GM19438 (cell line): Measurements from ENCODE around the gene CCDC88C.
"Not testable (repeated sequence)": the region's sequence is repeated elsewhere in the genome, so short reads cannot be mapped to it uniquely, and the experiment has no call there.

Experiments
- ATAC-seq: cut with Tn5 transposase; IDR thresholded peaks from one replicate; pipeline ENCODE4 v1.9.1; 2021; ENCODE audit warnings: low read depth; ENCODE audit not compliant: unreplicated experiment

CCDC88C gene

GRCh38 chr14:91277546-91278382 lies 139.9 kb downstream of the CCDC88C start:
- no peak for ATAC-seq

- no peak for ATAC-seq
Measured at GRCh38 chr14:91274796-91275195, 142.8 kb downstream of the CCDC88C start.

- no peak for ATAC-seq
Measured at GRCh38 chr14:91273885-91274273, 143.7 kb downstream of the CCDC88C start.

GRCh38 chr14:91273273-91273884 lies 144.2 kb downstream of the CCDC88C start:
- ATAC-seq, result no peak

GRCh38 chr14:91272341-91273272 lies 145.0 kb downstream of the CCDC88C start:
- no peak for ATAC-seq

- no peak for ATAC-seq
Measured at GRCh38 chr14:91271639-91272038, 146.0 kb downstream of the CCDC88C start.

- ATAC-seq, result no peak
Measured at GRCh38 chr14:91270619-91271018, 147.0 kb downstream of the CCDC88C start.

- ATAC-seq, result no peak
Measured at GRCh38 chr14:91270188-91270587, 147.4 kb downstream of the CCDC88C start.

GRCh38 chr14:91269076-91269991 lies 148.3 kb downstream of the CCDC88C start:
- ATAC-seq, result no peak

GRCh38 chr14:91267965-91268437 lies 149.6 kb downstream of the CCDC88C start:
- no peak for ATAC-seq

- not testable (repeated sequence) for ATAC-seq
Measured at GRCh38 chr14:91266276-91266675, 151.3 kb downstream of the CCDC88C start.

- ATAC-seq, result no peak
Measured at GRCh38 chr14:91265404-91265803, 152.2 kb downstream of the CCDC88C start.

- no peak for ATAC-seq
Measured at GRCh38 chr14:91264151-91265150, 153.2 kb downstream of the CCDC88C start.

- ATAC-seq, result no peak
Measured at GRCh38 chr14:91263329-91263728, 154.3 kb downstream of the CCDC88C start.

- ATAC-seq, result no peak
Measured at GRCh38 chr14:91261986-91262549, 155.6 kb downstream of the CCDC88C start.

- ATAC-seq, result no peak
Measured at GRCh38 chr14:91261115-91261514, 156.5 kb downstream of the CCDC88C start.

- no peak for ATAC-seq
Measured at GRCh38 chr14:91258876-91259275, 158.7 kb downstream of the CCDC88C start.

GRCh38 chr14:91258011-91258618 lies 159.5 kb downstream of the CCDC88C start:
- ATAC-seq, result no peak
